Activated CD4-positive, alpha-beta T cell treated with anti-CD3 and anti-CD28 coated beads for 36 hours (primary cell): ENCODE measurements around the gene THAP9. TPM values are rescaled to one million over a fixed set of nuclear protein-coding genes. Genes with fewer than 3 reads are reported as not detected.

Experiments
- ATAC-seq: fragments of 200-7000 bp; cut with Tn5 transposase; one replicate; pipeline ENCODE4 v1.10.0; 2021; ENCODE audit warnings: mild to moderate bottlenecking, moderate library complexity
- CTCF ChIA-PET: fragments of 350-600 bp; sonication (Branson Sonifier 250); formaldehyde crosslinking; loops from one replicate; lab custom pipeline; 2021; ENCODE audit warnings: antibody characterized with exemption; lab: Charles Lee
- POLR2A ChIA-PET: fragments of 350-600 bp; sonication (Branson Sonifier 250); formaldehyde crosslinking; loops from one replicate; lab custom pipeline; 2021; ENCODE audit warnings: antibody characterized with exemption, inconsistent platforms; lab: Charles Lee
- DNase-seq: peaks from one replicate; pipeline ENCODE4 v3.0.0-alpha.2; 2020
- H3K27ac Mint-ChIP-seq: one replicate; pipeline ENCODE4 v1.8.0; 2021; ENCODE audit warnings: mixed read lengths
- H3K27me3 Mint-ChIP-seq: one replicate; pipeline ENCODE4 v1.8.0; 2021; ENCODE audit warnings: mixed read lengths
- H3K36me3 Mint-ChIP-seq: one replicate; pipeline ENCODE4 v1.8.0; 2021; ENCODE audit warnings: low read depth, mixed read lengths
- H3K4me1 Mint-ChIP-seq: one replicate; pipeline ENCODE4 v1.8.0; 2021; ENCODE audit warnings: mixed read lengths
- H3K4me3 Mint-ChIP-seq: one replicate; pipeline ENCODE4 v1.8.0; 2021; ENCODE audit warnings: mild to moderate bottlenecking, moderate library complexity, mixed read lengths
- H3K9me3 Mint-ChIP-seq: one replicate; pipeline ENCODE4 v1.8.0; 2021; ENCODE audit warnings: low read depth, mixed read lengths
- intact Hi-C, 2 experiments: fragments of 100-400 bp; cut with DNase I in 1 of 2; cut with micrococcal nuclease in 1 of 2; formaldehyde crosslinking; loops; one replicate each; pipeline versions ENCODE4 v1.14.2 to v1.15.1; 2022 to 2024; cut with DNase I, micrococcal nuclease
- total RNA-seq, 2 experiments: library from RNA; stranded (reverse); gene quantifications; one replicate each; pipeline ENCODE4 v1.2.3, GENCODE V29; 2021

THAP9 gene
- total RNA-seq, 2 experiments from 2014 or later = 1.7 to 2.6 TPM

- Mint-ChIP-seq H3K36me3 (peaks cover 35% of the 10 kb centered on the region), H3K9me3 (no peaks in the 10 kb centered on the region), H3K27me3 (no peaks in the 10 kb centered on the region), H3K4me3 (no peak overlapping the region), H3K4me1 (peaks cover 40% of the 10 kb centered on the region), H3K27ac (no peak overlapping the region)
- intact Hi-C loops = loop anchor here in 1 of 2 experiments (5.0 kb wide), 1 partner anchor 218 kb away; the partner anchor contains the start of gene PLAC8
- DNase-seq = no peak
- no peak for ATAC-seq
- POLR2A ChIA-PET = no interaction called here
- CTCF ChIA-PET = interaction anchor here (0.7 kb wide), 1 partner anchor 9 kb away, joined by 3 read pairs; no protein-coding TSS in a partner anchor
Observed at GRCh38 chr4:82893942-82894341, 6.6 kb upstream of the THAP9 start.

- CTCF ChIA-PET = interaction anchor here (0.6 to 1.5 kb wide), 3 partner anchors 9 to 140 kb away, joined by 3 to 5 read pairs (median 4); no protein-coding TSS in a partner anchor
- POLR2A ChIA-PET = interaction anchor here (1.2 kb wide), 1 partner anchor 139 kb away, joined by 3 read pairs; the partner anchor contains the start of gene COPS4
- H3K27me3 Mint-ChIP-seq = no peaks in the 10 kb centered on the region
- no peaks in the 10 kb centered on the region for H3K9me3 Mint-ChIP-seq
- peak overlapping the region; percentile 28 for H3K27ac Mint-ChIP-seq
- peaks cover 35% of the 10 kb centered on the region for H3K4me1 Mint-ChIP-seq
- H3K36me3 Mint-ChIP-seq = peaks cover 31% of the 10 kb centered on the region
- intact Hi-C loops = no loop called here
- no peak for DNase-seq
- ATAC-seq = no peak
- no peak overlapping the region for H3K4me3 Mint-ChIP-seq
Observed at GRCh38 chr4:82896755-82897154, 3.8 kb upstream of the THAP9 start.

GRCh38 chr4:82898322-82899243 is 2.0 kb upstream of the THAP9 start:
- ChIA-PET POLR2A (interaction anchor here (1.1 to 2.1 kb wide), 5 partner anchors 33 to 383 kb away, joined by 3 to 14 read pairs (median 5); partner anchors contain the start of gene COPS4), CTCF (interaction anchor here (1.2 to 2.2 kb wide), 6 partner anchors 13 to 212 kb away, joined by 4 to 11 read pairs (median 6); no protein-coding TSS in a partner anchor)
- Mint-ChIP-seq H3K9me3 (no peaks in the 10 kb centered on the region), H3K36me3 (peaks cover 27% of the 10 kb centered on the region), H3K27me3 (no peaks in the 10 kb centered on the region), H3K4me3 (no peak overlapping the region), H3K27ac (no peak overlapping the region), H3K4me1 (peaks cover 33% of the 10 kb centered on the region)
- intact Hi-C loops = loop anchor here in 1 of 2 experiments (2.0 kb wide), 2 partner anchors 34 to 386 kb away; partner anchors contain the start of gene COQ2
- DNase-seq (peak; percentile 32), ATAC-seq (no peak)

- peaks cover 19% of the 10 kb centered on the region for H3K36me3 Mint-ChIP-seq
- ATAC-seq (no peak), DNase-seq (no peak)
- H3K27me3 Mint-ChIP-seq = no peaks in the 10 kb centered on the region
- no peaks in the 10 kb centered on the region for H3K9me3 Mint-ChIP-seq
- intact Hi-C loops = loop anchor here (1.0 to 10.0 kb wide), 19 partner anchors 8 to 1427 kb away; partner anchors contain the start of genes ENOPH1 (in 2 of the 2), HELQ (in 2 of the 2), HNRNPDL (in 2 of the 2) and SEC31A (in 2 of the 2)
- H3K4me3 Mint-ChIP-seq = no peak overlapping the region
- H3K27ac Mint-ChIP-seq = no peak overlapping the region
- POLR2A ChIA-PET = interaction anchor here (0.6 to 2.1 kb wide), 8 partner anchors 8 to 527 kb away, joined by 3 to 14 read pairs (median 4); partner anchors contain the start of genes COPS4 and SEC31A
- CTCF ChIA-PET = interaction anchor here (0.7 to 2.2 kb wide), 11 partner anchors 8 to 381 kb away, joined by 3 to 11 read pairs (median 5); no protein-coding TSS in a partner anchor
- H3K4me1 Mint-ChIP-seq = peaks cover 32% of the 10 kb centered on the region
Observed at GRCh38 chr4:82899374-82900065, 1.0 kb upstream of the THAP9 start.

GRCh38 chr4:82900066-82900410 is 497 bp upstream of the THAP9 start:
- ChIA-PET POLR2A (interaction anchor here (1.0 to 2.1 kb wide), 10 partner anchors 8 to 471 kb away, joined by 3 to 14 read pairs (median 5); partner anchors contain the start of genes COPS4, LIN54 and SEC31A), CTCF (interaction anchor here (0.6 to 2.2 kb wide), 11 partner anchors 8 to 475 kb away, joined by 3 to 11 read pairs (median 4); no protein-coding TSS in a partner anchor)
- peaks cover 35% of the 10 kb centered on the region for H3K4me1 Mint-ChIP-seq
- H3K27ac Mint-ChIP-seq = no peak overlapping the region
- peaks cover 13% of the 10 kb centered on the region for H3K36me3 Mint-ChIP-seq
- H3K9me3 Mint-ChIP-seq = no peaks in the 10 kb centered on the region
- ATAC-seq (peak; percentile 3), DNase-seq (no peak)
- intact Hi-C loops = loop anchor here (1.0 to 10.0 kb wide), 17 partner anchors 9 to 1428 kb away; partner anchors contain the start of genes ENOPH1 (in 2 of the 2), HELQ (in 2 of the 2), HNRNPDL (in 2 of the 2) and SEC31A (in 2 of the 2)
- H3K4me3 Mint-ChIP-seq = no peak overlapping the region
- H3K27me3 Mint-ChIP-seq = no peaks in the 10 kb centered on the region

- Mint-ChIP-seq H3K4me1 (peaks cover 43% of the 10 kb centered on the region), H3K27ac (no peak overlapping the region), H3K27me3 (no peaks in the 10 kb centered on the region), H3K4me3 (no peak overlapping the region), H3K9me3 (no peaks in the 10 kb centered on the region), H3K36me3 (peaks cover 7% of the 10 kb centered on the region)
- intact Hi-C loops = loop anchor here (2.0 to 10.0 kb wide), 7 partner anchors 210 to 1429 kb away; partner anchors contain the start of genes ABRAXAS1 (in 1 of the 2), ENOPH1 (in 1 of the 2), HELQ (in 1 of the 2) and HNRNPDL (in 1 of the 2)
- POLR2A ChIA-PET = interaction anchor here (0.6 to 2.1 kb wide), 12 partner anchors 10 to 472 kb away, joined by 3 to 14 read pairs (median 4); partner anchors contain the start of genes COPS4, LIN54 and SEC31A
- ATAC-seq (no peak), DNase-seq (no peak)
- CTCF ChIA-PET = interaction anchor here (1.5 to 1.8 kb wide), 3 partner anchors 9 to 379 kb away, joined by 4 to 8 read pairs (median 5); no protein-coding TSS in a partner anchor
Observed at GRCh38 chr4:82901183-82901718, 716 bp downstream of the THAP9 start.

GRCh38 chr4:82903737-82904136 is 3.2 kb downstream of the THAP9 start:
- Mint-ChIP-seq H3K36me3 (peaks cover 5% of the 10 kb centered on the region), H3K4me3 (peak overlapping the region; percentile 1), H3K27me3 (no peaks in the 10 kb centered on the region), H3K4me1 (peaks cover 33% of the 10 kb centered on the region), H3K9me3 (no peaks in the 10 kb centered on the region), H3K27ac (peak overlapping the region; percentile 62)
- intact Hi-C loops = loop anchor here (2.0 to 10.0 kb wide), 6 partner anchors 13 to 1431 kb away; partner anchors contain the start of genes ABRAXAS1 (in 1 of the 2), HELQ (in 1 of the 2), MRPS18C (in 1 of the 2) and RASGEF1B (in 1 of the 2)
- ChIA-PET POLR2A (interaction anchor here (1.2 kb wide), 1 partner anchor 108 kb away, joined by 4 read pairs; no protein-coding TSS in a partner anchor), CTCF (interaction anchor here (0.6 kb wide), 1 partner anchor 187 kb away, joined by 3 read pairs; no protein-coding TSS in a partner anchor)
- peak; percentile 26 for DNase-seq
- ATAC-seq = peak; percentile 13

- intact Hi-C loops = loop anchor here (1.0 to 10.0 kb wide), 8 partner anchors 14 to 580 kb away; partner anchors contain the start of genes ABRAXAS1 (in 1 of the 2) and SEC31A (in 1 of the 2)
- CTCF ChIA-PET = interaction anchor here (0.6 to 1.8 kb wide), 5 partner anchors 9 to 377 kb away, joined by 3 to 5 read pairs (median 3); no protein-coding TSS in a partner anchor
Observed at GRCh38 chr4:82905205-82905604, 4.7 kb downstream of the THAP9 start.

GRCh38 chr4:82906469-82906868 is 5.9 kb downstream of the THAP9 start:
- DNase-seq (no peak), ATAC-seq (no peak)
- CTCF ChIA-PET = interaction anchor here (1.3 to 1.8 kb wide), 2 partner anchors 14 to 17 kb away, joined by 3 to 4 read pairs; no protein-coding TSS in a partner anchor
- Mint-ChIP-seq H3K4me3 (no peak overlapping the region), H3K9me3 (no peaks in the 10 kb centered on the region), H3K4me1 (peaks cover 30% of the 10 kb centered on the region), H3K27ac (no peak overlapping the region), H3K36me3 (peaks cover 10% of the 10 kb centered on the region), H3K27me3 (no peaks in the 10 kb centered on the region)
- intact Hi-C loops = loop anchor here (5.0 to 10.0 kb wide), 3 partner anchors 311 to 578 kb away; partner anchors contain the start of gene ABRAXAS1 (in 1 of the 2)
- POLR2A ChIA-PET = no interaction called here

More at GRCh38 chr4:82905205-82905604, 4.7 kb downstream of the THAP9 start:
- DNase-seq (peak; percentile 71), ATAC-seq (peak; percentile 40)
- H3K4me3 Mint-ChIP-seq = peak overlapping the region; percentile 27
- POLR2A ChIA-PET = interaction anchor here (0.9 kb wide), 1 partner anchor 481 kb away, joined by 3 read pairs; no protein-coding TSS in a partner anchor
- peak overlapping the region; percentile 6 for H3K27ac Mint-ChIP-seq
- peaks cover 30% of the 10 kb centered on the region for H3K4me1 Mint-ChIP-seq
- H3K9me3 Mint-ChIP-seq = no peaks in the 10 kb centered on the region
- H3K27me3 Mint-ChIP-seq = no peaks in the 10 kb centered on the region
- peaks cover 5% of the 10 kb centered on the region for H3K36me3 Mint-ChIP-seq
